Measurements from ENCODE around the gene SLC31A1. TPM values are rescaled to one million over a fixed set of nuclear protein-coding genes. Genes with fewer than 3 reads are reported as not detected.
A peak's percentile ranks its signal among the peaks of the same experiment; 100 is the strongest.

Gene SLC31A1
- total and polyA plus RNA-seq, 2 experiments from 2014 or later: 35.8 to 37.1 TPM

GRCh38 chr9:113296796-113297558 is 75.6 kb downstream of the SLC31A1 start:
- in situ Hi-C loops (cut with MboI): no loop called here
- DNase-seq: no peak
- H4K20me1 ChIP-seq (ENCODE audit: insufficient read depth): no peaks in the 10 kb centered on the region
- H2AFZ ChIP-seq: no peak overlapping the region
- peaks cover 17% of the 10 kb centered on the region for H3K4me1 ChIP-seq (ENCODE audit: insufficient read depth)
- H3K4me3 ChIP-seq: no peak overlapping the region
- no peak overlapping the region for H3K9ac ChIP-seq
- no peaks in the 10 kb centered on the region for H3K27me3 ChIP-seq (replicated peaks; ENCODE audit: insufficient read depth)
- WGBS, 2 experiments (ENCODE audit: low coverage in 1 of 2, low lambda C conversion rate in 2 of 2, missing lambda C conversion rate in 2 of 2): 51 to 55% methylated on average over 9 of the region's 9 CpGs
- H3K9me3 ChIP-seq (ENCODE audit: low read depth): no peaks in the 10 kb centered on the region
- peaks cover 9% of the 10 kb centered on the region for H3K36me3 ChIP-seq (ENCODE audit: low read depth)
- no peak overlapping the region for H3K4me2 ChIP-seq (ENCODE audit: unreplicated experiment)
- H3K27ac ChIP-seq: no peak overlapping the region
- TF ChIP-seq EZH2phosphoT487 (IDR thresholded peaks at IDR 0.05; ENCODE audit: insufficient read depth, low read depth): no peak
- TF ChIP-seq EZH2 (IDR thresholded peaks at IDR 0.05; ENCODE audit: insufficient read depth, poor library complexity, severe bottlenecking): no peak
- no peaks in the 10 kb centered on the region for H3K9me2 ChIP-seq (ENCODE audit: insufficient read depth)
- no peaks in the 10 kb centered on the region for H3K79me2 ChIP-seq (ENCODE audit: insufficient read depth)
- peaks cover 21% of the 10 kb centered on the region for H3F3A ChIP-seq (ENCODE audit: insufficient read depth)

GRCh38 chr9:113298311-113298710 is 77.0 kb downstream of the SLC31A1 start:
- H2AFZ ChIP-seq: no peak overlapping the region
- H3K9ac ChIP-seq: no peak overlapping the region
- no peaks in the 10 kb centered on the region for H4K20me1 ChIP-seq (ENCODE audit: insufficient read depth)
- WGBS, 2 experiments (ENCODE audit: low coverage in 1 of 2, low lambda C conversion rate in 2 of 2, missing lambda C conversion rate in 2 of 2): 79 to 81% methylated on average over 8 of the region's 8 CpGs
- no peak overlapping the region for H3K4me3 ChIP-seq
- H3K9me2 ChIP-seq (ENCODE audit: insufficient read depth): no peaks in the 10 kb centered on the region
- H3K79me2 ChIP-seq (ENCODE audit: insufficient read depth): no peaks in the 10 kb centered on the region
- H3F3A ChIP-seq (ENCODE audit: insufficient read depth): peaks cover 7% of the 10 kb centered on the region
- no peak overlapping the region for H3K4me2 ChIP-seq (ENCODE audit: unreplicated experiment)
- DNase-seq: no peak
- in situ Hi-C loops (cut with MboI): no loop called here
- no peaks in the 10 kb centered on the region for H3K27me3 ChIP-seq (replicated peaks; ENCODE audit: insufficient read depth)
- peaks cover 8% of the 10 kb centered on the region for H3K4me1 ChIP-seq (ENCODE audit: insufficient read depth)
- H3K36me3 ChIP-seq (ENCODE audit: low read depth): no peaks in the 10 kb centered on the region
- no peak for TF ChIP-seq EZH2phosphoT487 (IDR thresholded peaks at IDR 0.05; ENCODE audit: insufficient read depth, low read depth)
- TF ChIP-seq EZH2 (IDR thresholded peaks at IDR 0.05; ENCODE audit: insufficient read depth, poor library complexity, severe bottlenecking): no peak
- H3K9me3 ChIP-seq (ENCODE audit: low read depth): no peaks in the 10 kb centered on the region
- H3K27ac ChIP-seq: no peak overlapping the region

GRCh38 chr9:113298924-113299770 is 77.8 kb downstream of the SLC31A1 start:
- Histone ChIP-seq H3K36me3 (ENCODE audit: low read depth) (no peaks in the 10 kb centered on the region), H3K4me3 (no peak overlapping the region), H3K4me1 (ENCODE audit: insufficient read depth) (0 out of 2 replicates have a peak, but pooled peaks cover under 1% of the 10 kb centered on the region), H3K9me2 (ENCODE audit: insufficient read depth) (no peaks in the 10 kb centered on the region), H3K4me2 (ENCODE audit: unreplicated experiment) (no peak overlapping the region), H3K9me3 (ENCODE audit: low read depth) (no peaks in the 10 kb centered on the region), H3F3A (ENCODE audit: insufficient read depth) (no peaks in the 10 kb centered on the region; the same call in 1 of the 2 replicates), H3K27ac (no peak overlapping the region), H3K79me2 (ENCODE audit: insufficient read depth) (no peaks in the 10 kb centered on the region), H2AFZ (no peak overlapping the region), H3K27me3 (replicated peaks; ENCODE audit: insufficient read depth) (no peaks in the 10 kb centered on the region), H3K9ac (no peak overlapping the region), H4K20me1 (ENCODE audit: insufficient read depth) (no peaks in the 10 kb centered on the region)
- TF ChIP-seq EZH2phosphoT487 (IDR thresholded peaks at IDR 0.05; ENCODE audit: insufficient read depth, low read depth) (no peak), EZH2 (IDR thresholded peaks at IDR 0.05; ENCODE audit: insufficient read depth, poor library complexity, severe bottlenecking) (no peak)
- DNase-seq: no peak
- in situ Hi-C loops (cut with MboI): no loop called here
- 72 to 76% methylated on average over 15 of the region's 15 CpGs for WGBS, 2 experiments (ENCODE audit: low coverage in 1 of 2, low lambda C conversion rate in 2 of 2, missing lambda C conversion rate in 2 of 2)

GRCh38 chr9:113299800-113300292 is 78.5 kb downstream of the SLC31A1 start:
- Histone ChIP-seq H2AFZ (no peak overlapping the region), H3K36me3 (ENCODE audit: low read depth) (no peaks in the 10 kb centered on the region), H3K9ac (no peak overlapping the region), H3K79me2 (ENCODE audit: insufficient read depth) (no peaks in the 10 kb centered on the region), H4K20me1 (ENCODE audit: insufficient read depth) (no peaks in the 10 kb centered on the region), H3K9me2 (ENCODE audit: insufficient read depth) (no peaks in the 10 kb centered on the region), H3K4me1 (ENCODE audit: insufficient read depth) (no peaks in the 10 kb centered on the region), H3K4me3 (no peak overlapping the region), H3K4me2 (ENCODE audit: unreplicated experiment) (no peak overlapping the region), H3K9me3 (ENCODE audit: low read depth) (no peaks in the 10 kb centered on the region), H3F3A (ENCODE audit: insufficient read depth) (no peaks in the 10 kb centered on the region), H3K27ac (no peak overlapping the region), H3K27me3 (replicated peaks; ENCODE audit: insufficient read depth) (no peaks in the 10 kb centered on the region)
- TF ChIP-seq EZH2phosphoT487 (IDR thresholded peaks at IDR 0.05; ENCODE audit: insufficient read depth, low read depth) (no peak), EZH2 (IDR thresholded peaks at IDR 0.05; ENCODE audit: insufficient read depth, poor library complexity, severe bottlenecking) (no peak)
- WGBS, 2 experiments (ENCODE audit: low coverage in 1 of 2, low lambda C conversion rate in 2 of 2, missing lambda C conversion rate in 2 of 2): 66 to 67% methylated on average over 8 of the region's 8 CpGs
- in situ Hi-C loops (cut with MboI): no loop called here
- DNase-seq: peak; percentile 9

All from GM23248 (cell line).